BJ (cell line): ENCODE results near the gene WFDC12. TPM values are rescaled to one million over a fixed set of nuclear protein-coding genes. Genes with fewer than 3 reads are reported as not detected.

Experiments
- CTCF ChIA-PET: fragments of 350-600 bp; formaldehyde crosslinking; extraction: SDS; loops from one replicate; lab custom pipeline; 2021; ENCODE audit warnings: antibody characterized with exemption, inconsistent platforms; lab: Yijun Ruan, JAX
- POLR2A ChIA-PET: fragments of 300-600 bp; sonication (Branson Sonifier 250); formaldehyde crosslinking; extraction: SDS; loops from one replicate; lab custom pipeline; 2021; ENCODE audit warnings: antibody characterized with exemption; lab: Charles Lee
- DNase-seq: peaks from one replicate; pipeline ENCODE4 v3.0.0-alpha.2; 2011; ENCODE audit warnings: low read depth
- H3K27me3 ChIP-seq: 2 replicates; pipeline ENCODE4 v1.6.0; 2011; ENCODE audit warnings: low read length; ENCODE audit not compliant: control insufficient read depth, insufficient read depth
- H3K36me3 ChIP-seq: 2 replicates; pipeline ENCODE4 v1.5.1; 2011; ENCODE audit warnings: low read length; ENCODE audit not compliant: control insufficient read depth, insufficient read depth
- H3K4me3 ChIP-seq: 2 replicates; pipeline ENCODE4 v1.5.1; 2011; ENCODE audit warnings: low read depth, mild to moderate bottlenecking, control low read depth, low read length
- polyA plus RNA-seq: library from polyadenylated mRNA; depleted of rRNA; stranded (reverse); fragments of >200 nt; gene quantifications from 2 replicates; pipeline ENCODE4 v1.2.3, GENCODE V29; 2011
- TF ChIP-seq, protein P1 (sequence below): IDR thresholded peaks from 2 replicates; pipeline ENCODE4 v1.5.1; 2011; ENCODE audit warnings: low read depth, mild to moderate bottlenecking, control low read depth, inconsistent platforms, low read length, moderate library complexity; ENCODE audit not compliant: insufficient read depth

Gene WFDC12
- polyA plus RNA-seq, 1 experiment, result not detected

- no peak overlapping the region for H3K4me3 ChIP-seq
- no peaks in the 10 kb centered on the region for H3K36me3 ChIP-seq
- POLR2A ChIA-PET, result no interaction called here
- peaks cover 7% of the 10 kb centered on the region for H3K27me3 ChIP-seq
- CTCF ChIA-PET, result interaction anchor here (1.4 to 3.5 kb wide), 2 partner anchors 16 to 32 kb away, joined by 4 to 10 read pairs; no protein-coding TSS in a partner anchor
- no peak for DNase-seq
- TF ChIP-seq, protein P1, sequence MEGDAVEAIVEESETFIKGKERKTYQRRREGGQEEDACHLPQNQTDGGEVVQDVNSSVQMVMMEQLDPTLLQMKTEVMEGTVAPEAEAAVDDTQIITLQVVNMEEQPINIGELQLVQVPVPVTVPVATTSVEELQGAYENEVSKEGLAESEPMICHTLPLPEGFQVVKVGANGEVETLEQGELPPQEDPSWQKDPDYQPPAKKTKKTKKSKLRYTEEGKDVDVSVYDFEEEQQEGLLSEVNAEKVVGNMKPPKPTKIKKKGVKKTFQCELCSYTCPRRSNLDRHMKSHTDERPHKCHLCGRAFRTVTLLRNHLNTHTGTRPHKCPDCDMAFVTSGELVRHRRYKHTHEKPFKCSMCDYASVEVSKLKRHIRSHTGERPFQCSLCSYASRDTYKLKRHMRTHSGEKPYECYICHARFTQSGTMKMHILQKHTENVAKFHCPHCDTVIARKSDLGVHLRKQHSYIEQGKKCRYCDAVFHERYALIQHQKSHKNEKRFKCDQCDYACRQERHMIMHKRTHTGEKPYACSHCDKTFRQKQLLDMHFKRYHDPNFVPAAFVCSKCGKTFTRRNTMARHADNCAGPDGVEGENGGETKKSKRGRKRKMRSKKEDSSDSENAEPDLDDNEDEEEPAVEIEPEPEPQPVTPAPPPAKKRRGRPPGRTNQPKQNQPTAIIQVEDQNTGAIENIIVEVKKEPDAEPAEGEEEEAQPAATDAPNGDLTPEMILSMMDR, result no peak
Observed at GRCh38 chr20:45128099-45128498, 3.8 kb upstream of the WFDC12 start.

- peaks cover 12% of the 10 kb centered on the region for H3K27me3 ChIP-seq
- POLR2A ChIA-PET, result interaction anchor here (0.6 kb wide), 1 partner anchor 613 kb away, joined by 3 read pairs; no protein-coding TSS in a partner anchor
- CTCF ChIA-PET, result interaction anchor here (0.8 to 2.4 kb wide), 5 partner anchors 9 to 172 kb away, joined by 3 to 9 read pairs (median 4); no protein-coding TSS in a partner anchor
- H3K4me3 ChIP-seq, result no peak overlapping the region
- TF ChIP-seq, protein P1, result no peak
- DNase-seq, result no peak
- H3K36me3 ChIP-seq, result no peaks in the 10 kb centered on the region
Observed at GRCh38 chr20:45121388-45121787, 2.9 kb downstream of the WFDC12 start.

DNA sequence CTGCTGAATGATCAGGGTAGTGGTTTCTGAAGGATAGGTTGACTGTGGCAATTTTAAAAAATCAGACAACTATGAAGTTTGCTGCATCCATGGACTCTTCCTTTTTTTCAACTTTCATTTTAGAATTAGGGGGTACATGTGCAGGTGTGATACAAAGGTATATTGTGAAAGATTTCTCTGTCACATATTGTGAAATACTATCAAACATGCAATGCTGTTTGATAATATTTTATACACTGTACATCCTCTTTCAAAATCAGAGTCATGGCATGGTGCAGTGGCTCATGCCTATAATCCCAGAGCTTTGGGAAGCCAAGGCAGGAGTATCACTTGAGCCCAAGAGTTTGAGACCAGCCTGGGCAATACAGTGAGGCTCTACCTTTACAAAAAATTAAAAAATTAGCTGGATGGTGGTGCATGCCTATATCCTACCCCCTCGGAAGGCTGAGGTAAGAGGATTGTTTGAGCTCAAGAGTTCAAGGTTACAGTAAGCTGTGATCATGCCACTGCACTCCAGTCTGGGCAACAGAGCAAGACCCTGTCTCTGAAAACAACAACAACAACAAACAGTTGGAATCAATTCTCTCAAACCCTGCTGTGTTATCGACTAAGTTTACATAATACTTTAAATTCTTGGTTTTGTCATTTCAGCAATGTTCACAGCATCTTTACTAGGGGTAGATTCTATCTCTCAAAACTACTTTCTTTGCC lies 4.6 kb downstream of the WFDC12 start:
- Histone ChIP-seq H3K27me3 (peaks cover 19% of the 10 kb centered on the region), H3K36me3 (no peaks in the 10 kb centered on the region), H3K4me3 (no peak overlapping the region)
- no peak for DNase-seq
- POLR2A ChIA-PET, result no interaction called here
- CTCF ChIA-PET, result interaction anchor here (0.6 to 2.4 kb wide), 4 partner anchors 7 to 308 kb away, joined by 4 to 9 read pairs (median 4); no protein-coding TSS in a partner anchor
- TF ChIP-seq, protein P1, result no peak

GRCh38 chr20:45118028-45118427 lies 6.2 kb downstream of the WFDC12 start:
- Histone ChIP-seq H3K36me3 (no peaks in the 10 kb centered on the region), H3K27me3 (peaks cover 19% of the 10 kb centered on the region), H3K4me3 (no peak overlapping the region)
- DNase-seq, result no peak
- CTCF ChIA-PET, result no interaction called here
- TF ChIP-seq, protein P1, result no peak
- POLR2A ChIA-PET, result no interaction called here

GRCh38 chr20:45117581-45117980 lies 6.7 kb downstream of the WFDC12 start:
- peaks cover 18% of the 10 kb centered on the region for H3K27me3 ChIP-seq
- H3K4me3 ChIP-seq, result no peak overlapping the region
- TF ChIP-seq, protein P1, result no peak
- CTCF ChIA-PET, result interaction anchor here (1.0 kb wide), 1 partner anchor 21 kb away, joined by 3 read pairs; no protein-coding TSS in a partner anchor
- POLR2A ChIA-PET, result no interaction called here
- no peaks in the 10 kb centered on the region for H3K36me3 ChIP-seq
- DNase-seq, result no peak
